HK-2 (cell line): ENCODE results near the gene SMIM1.

Source experiments
- DNase-seq: peaks from one replicate; pipeline ENCODE4 v3.0.0-alpha.2; 2018; ENCODE audit not compliant: unreplicated experiment

The SMIM1 gene

GRCh38 chr1:3777078-3777547 is 4.6 kb downstream of the SMIM1 start:
- DNase-seq = no peak

GRCh38 chr1:3777647-3778589 is 5.4 kb downstream of the SMIM1 start:
- DNase-seq = no peak

GRCh38 chr1:3778590-3779264 is 6.2 kb downstream of the SMIM1 start:
- no peak for DNase-seq

- no peak for DNase-seq
Measured at GRCh38 chr1:3779265-3779911, 6.8 kb downstream of the SMIM1 start.

- no peak for DNase-seq
Measured at GRCh38 chr1:3779912-3780416, 7.4 kb downstream of the SMIM1 start.

- DNase-seq = no peak
Measured at GRCh38 chr1:3780901-3781300, 8.4 kb downstream of the SMIM1 start.

- DNase-seq = no peak
Measured at GRCh38 chr1:3783651-3784474, 11.3 kb downstream of the SMIM1 start.

GRCh38 chr1:3785045-3785444 is 12.5 kb downstream of the SMIM1 start:
- no peak for DNase-seq

- DNase-seq = no peak
Measured at GRCh38 chr1:3785456-3786157, 13.1 kb downstream of the SMIM1 start.

- no peak for DNase-seq
Measured at GRCh38 chr1:3786468-3787348, 14.2 kb downstream of the SMIM1 start.

- no peak for DNase-seq
Measured at GRCh38 chr1:3787349-3787715, 14.8 kb downstream of the SMIM1 start.

GRCh38 chr1:3787745-3788605 is 15.4 kb downstream of the SMIM1 start:
- no peak for DNase-seq

- no peak for DNase-seq
Measured at GRCh38 chr1:3788756-3789420, 16.3 kb downstream of the SMIM1 start.

- no peak for DNase-seq
Measured at GRCh38 chr1:3789421-3790300, 17.1 kb downstream of the SMIM1 start.

- DNase-seq = no peak
Measured at GRCh38 chr1:3790500-3790923, 18.0 kb downstream of the SMIM1 start.

GRCh38 chr1:3790952-3791351 is 18.4 kb downstream of the SMIM1 start:
- DNase-seq = no peak
